LNCaP clone FGC (cell line): ENCODE data around the gene HEMK1.

ENCODE experiments used
- DNase-seq: peaks from one replicate; pipeline ENCODE4 v3.0.0-alpha.2; 2011; ENCODE audit warnings: low read depth
- H3K4me3 ChIP-seq: 2 replicates; pipeline ENCODE4 v1.5.1; 2011; ENCODE audit warnings: mild to moderate bottlenecking, low read depth, low read length, control low read depth
- TF ChIP-seq, protein P1 (sequence below): IDR thresholded peaks from 2 replicates; pipeline ENCODE4 v1.5.1; 2012; ENCODE audit warnings: mild to moderate bottlenecking; ENCODE audit not compliant: control insufficient read depth, insufficient read depth; ENCODE audit errors: extremely low read depth

HEMK1 gene

GRCh38 chr3:50549226-50549625, 20.1 kb upstream of the HEMK1 start:
- no peak for DNase-seq
- TF ChIP-seq, protein P1, sequence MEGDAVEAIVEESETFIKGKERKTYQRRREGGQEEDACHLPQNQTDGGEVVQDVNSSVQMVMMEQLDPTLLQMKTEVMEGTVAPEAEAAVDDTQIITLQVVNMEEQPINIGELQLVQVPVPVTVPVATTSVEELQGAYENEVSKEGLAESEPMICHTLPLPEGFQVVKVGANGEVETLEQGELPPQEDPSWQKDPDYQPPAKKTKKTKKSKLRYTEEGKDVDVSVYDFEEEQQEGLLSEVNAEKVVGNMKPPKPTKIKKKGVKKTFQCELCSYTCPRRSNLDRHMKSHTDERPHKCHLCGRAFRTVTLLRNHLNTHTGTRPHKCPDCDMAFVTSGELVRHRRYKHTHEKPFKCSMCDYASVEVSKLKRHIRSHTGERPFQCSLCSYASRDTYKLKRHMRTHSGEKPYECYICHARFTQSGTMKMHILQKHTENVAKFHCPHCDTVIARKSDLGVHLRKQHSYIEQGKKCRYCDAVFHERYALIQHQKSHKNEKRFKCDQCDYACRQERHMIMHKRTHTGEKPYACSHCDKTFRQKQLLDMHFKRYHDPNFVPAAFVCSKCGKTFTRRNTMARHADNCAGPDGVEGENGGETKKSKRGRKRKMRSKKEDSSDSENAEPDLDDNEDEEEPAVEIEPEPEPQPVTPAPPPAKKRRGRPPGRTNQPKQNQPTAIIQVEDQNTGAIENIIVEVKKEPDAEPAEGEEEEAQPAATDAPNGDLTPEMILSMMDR, result no peak
- H3K4me3 ChIP-seq, result no peak overlapping the region

DNA sequence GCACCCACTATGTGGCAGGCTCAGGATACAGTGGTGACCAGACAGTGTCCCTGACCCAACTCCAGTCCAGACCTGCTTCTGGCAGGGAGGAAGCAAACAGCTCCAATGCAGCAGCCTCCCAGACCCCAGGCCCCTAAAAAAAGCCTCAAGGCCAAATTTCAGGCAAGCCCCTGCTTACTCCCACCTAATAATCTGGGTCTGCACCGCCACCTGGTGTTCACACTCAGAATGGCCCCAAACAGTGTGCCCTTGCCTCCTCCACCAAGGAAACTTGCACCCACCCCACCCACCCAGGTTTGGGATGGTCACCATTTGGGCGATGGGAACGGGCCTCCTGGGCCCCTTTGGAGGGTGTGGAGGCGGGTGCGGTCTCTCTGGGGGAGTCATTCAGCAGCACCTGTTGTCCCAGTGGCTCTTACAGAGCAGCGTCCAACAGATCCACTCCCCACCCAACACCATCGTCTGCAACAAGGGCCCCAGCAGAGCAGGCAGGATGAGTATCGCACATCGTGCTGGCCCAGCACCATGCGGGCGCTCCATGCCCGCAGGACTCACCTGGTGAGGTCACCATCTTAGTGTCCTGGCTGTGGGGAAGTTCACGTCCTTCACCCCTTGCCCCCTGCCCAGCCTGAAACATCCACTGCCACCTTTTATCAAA, 19.1 kb upstream of the HEMK1 start:
- DNase-seq, result no peak
- TF ChIP-seq, protein P1, result peak; percentile 79
- no peak overlapping the region for H3K4me3 ChIP-seq

DNA sequence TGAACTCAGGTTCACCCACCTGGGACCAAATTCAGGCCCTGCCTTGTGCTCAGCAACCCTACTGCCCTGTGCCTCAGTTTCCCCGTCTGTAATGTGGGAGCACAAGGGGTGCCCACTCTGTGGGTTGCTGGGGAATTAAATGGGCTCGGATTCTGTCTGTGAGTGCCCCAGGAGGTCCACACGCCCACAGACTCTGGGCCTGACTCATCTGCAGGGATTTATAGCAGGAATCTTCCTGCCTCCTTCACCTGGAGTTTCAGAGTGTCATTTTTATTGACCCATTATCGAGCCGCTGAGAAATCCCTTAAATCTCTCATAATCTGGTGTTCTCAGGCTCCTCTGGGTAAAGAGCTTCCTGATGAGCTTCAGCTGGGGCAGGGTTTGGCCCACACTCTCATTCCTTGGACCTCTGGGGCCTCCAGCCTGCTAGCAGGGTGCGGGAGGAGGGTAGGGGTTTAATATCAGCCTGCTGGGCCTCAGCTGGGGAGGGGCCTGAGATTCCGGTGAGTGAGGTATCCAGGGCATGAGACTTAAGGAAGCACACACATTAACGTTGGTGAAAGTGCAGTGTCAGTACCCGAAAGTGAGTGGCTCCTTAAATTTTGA, 18.2 kb upstream of the HEMK1 start:
- TF ChIP-seq, protein P1, result no peak
- no peak overlapping the region for H3K4me3 ChIP-seq
- no peak for DNase-seq

DNA sequence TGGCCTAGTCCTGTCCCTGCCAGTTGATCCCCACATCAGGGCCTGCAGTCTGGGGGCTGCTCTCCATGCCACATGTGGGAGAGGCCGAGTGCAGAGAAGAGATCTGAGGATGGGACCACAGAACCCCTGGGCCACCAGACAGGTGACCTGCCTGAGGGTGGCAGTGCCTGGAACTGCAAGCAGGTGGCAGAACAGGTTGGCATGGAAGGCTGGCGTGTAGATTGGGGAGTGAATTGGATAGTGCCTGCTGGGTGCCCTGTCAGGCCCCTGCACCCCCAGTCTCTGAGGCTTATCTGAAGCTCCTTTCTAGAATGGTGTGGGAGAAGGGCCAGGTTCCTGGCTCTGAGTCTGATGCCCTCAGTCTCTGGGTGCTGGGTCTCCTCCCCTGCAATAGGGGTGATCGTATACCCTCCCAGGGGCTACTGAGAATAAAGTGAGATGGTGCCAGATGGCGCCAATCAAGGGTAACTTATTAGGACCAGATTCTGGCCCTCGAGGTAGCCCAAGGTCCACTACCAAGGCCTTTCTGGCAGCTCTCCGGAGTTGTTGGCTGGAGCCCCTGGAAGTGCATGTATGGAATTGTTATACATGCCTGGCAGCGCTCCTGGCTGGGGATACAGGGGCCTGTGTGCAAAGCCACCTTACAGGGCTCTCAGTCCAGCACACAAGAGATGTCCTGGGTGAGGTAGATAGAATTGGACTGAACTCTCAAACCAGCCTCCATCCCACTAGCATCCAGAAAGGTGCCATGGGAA, 17.5 kb upstream of the HEMK1 start:
- no peak overlapping the region for H3K4me3 ChIP-seq
- DNase-seq, result no peak
- TF ChIP-seq, protein P1, result peak; percentile 38

DNA sequence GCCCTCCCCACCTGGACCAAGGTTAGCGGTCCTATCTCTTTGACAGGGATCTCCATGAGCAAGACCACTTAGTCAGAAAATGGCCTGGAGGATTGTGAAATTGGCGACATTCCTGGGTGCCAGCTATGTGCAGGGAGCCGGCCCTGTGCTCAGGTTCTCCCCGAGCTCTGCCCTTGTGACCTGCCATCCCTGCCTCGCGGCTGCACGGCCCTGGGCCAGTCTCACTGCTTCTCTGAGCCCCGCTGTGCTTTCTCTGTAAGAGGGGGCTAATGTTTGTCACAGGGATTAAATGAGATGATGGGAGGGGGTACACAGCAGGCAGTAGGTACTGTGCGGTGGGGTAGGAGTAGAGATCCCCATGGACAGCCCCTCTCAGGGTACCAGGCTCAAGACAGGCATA, 16.7 kb upstream of the HEMK1 start:
- TF ChIP-seq, protein P1, result no peak
- no peak overlapping the region for H3K4me3 ChIP-seq
- no peak for DNase-seq

DNA sequence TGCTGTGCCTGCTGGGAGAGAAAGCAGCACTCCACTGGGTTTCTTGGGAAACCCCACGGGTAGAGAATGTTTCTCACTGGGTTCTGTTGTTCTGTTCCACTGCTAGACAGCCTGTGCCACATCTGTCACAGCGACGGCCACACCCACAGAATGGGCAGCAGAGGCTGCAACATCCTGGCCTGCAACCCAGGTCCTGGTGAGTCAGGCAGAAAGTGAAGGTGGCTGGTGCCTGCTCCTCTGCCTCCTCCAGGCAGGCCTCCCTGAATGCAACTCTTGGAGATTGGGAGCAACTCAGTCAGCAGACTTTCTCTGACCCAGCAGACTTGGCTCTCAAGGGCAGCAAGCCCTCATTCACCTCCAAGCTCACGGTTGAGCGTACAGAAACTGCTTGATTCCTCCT, 14.8 kb upstream of the HEMK1 start:
- TF ChIP-seq, protein P1, result no peak
- H3K4me3 ChIP-seq, result no peak overlapping the region
- DNase-seq, result no peak
